WTC11 (cell line): ENCODE results near the gene TSHZ3. TPM values are rescaled to one million over a fixed set of nuclear protein-coding genes. Genes with fewer than 3 reads are reported as not detected.

ENCODE experiments used
- ATAC-seq: fragments of 200-7000 bp; cut with Tn5 transposase; 2 replicates; pipeline ENCODE4 v1.10.0; 2021; ENCODE audit warnings: mild to moderate bottlenecking, moderate library complexity
- CTCF ChIA-PET: fragments of 300-600 bp; sonication (Branson Sonifier 250); formaldehyde crosslinking; loops from one replicate; lab custom pipeline; 2021; ENCODE audit warnings: antibody characterized with exemption; lab: Charles Lee
- POLR2A ChIA-PET: fragments of 350-600 bp; sonication (Branson Sonifier 250); formaldehyde crosslinking; loops from one replicate; lab custom pipeline; 2021; ENCODE audit warnings: antibody characterized with exemption; lab: Charles Lee
- DNase-seq: peaks from one replicate; pipeline ENCODE4 v3.0.0; 2021; ENCODE audit warnings: low spot score
- H3K27ac Mint-ChIP-seq: 2 replicates; pipeline ENCODE4 v1.8.0; 2021; ENCODE audit warnings: mixed read lengths
- H3K27me3 Mint-ChIP-seq: 2 replicates; pipeline ENCODE4 v1.8.0; 2021; ENCODE audit warnings: low read depth, mild to moderate bottlenecking, moderate library complexity, mixed read lengths
- H3K36me3 Mint-ChIP-seq: 2 replicates; pipeline ENCODE4 v1.8.0; 2021; ENCODE audit warnings: mixed read lengths
- H3K4me1 Mint-ChIP-seq: 2 replicates; pipeline ENCODE4 v1.8.0; 2022; ENCODE audit warnings: mixed read lengths
- H3K4me3 Mint-ChIP-seq: 2 replicates; pipeline ENCODE4 v1.8.0; 2021; ENCODE audit warnings: mild to moderate bottlenecking, moderate library complexity, mixed read lengths
- H3K9me3 Mint-ChIP-seq: 2 replicates; pipeline ENCODE4 v1.8.0; 2021; ENCODE audit warnings: mixed read lengths
- FOXK1 ChIP-seq: sonication (generic); formaldehyde crosslinking; IDR thresholded peaks from 2 replicates; pipeline ENCODE4 v1.8.0; 2022; ENCODE audit warnings: mild to moderate bottlenecking, moderate library complexity, missing genetic modification reagents
- JUN ChIP-seq: sonication (generic); formaldehyde crosslinking; IDR thresholded peaks from 2 replicates; pipeline ENCODE4 v1.8.0; 2023; ENCODE audit warnings: mild to moderate bottlenecking, missing genetic modification reagents
- MXD4 ChIP-seq: fragments of 250-450 bp; sonication (Bioruptor Pico); IDR thresholded peaks from 2 replicates; pipeline ENCODE4 v1.8.0; 2021; ENCODE audit warnings: mild to moderate bottlenecking, moderate library complexity, borderline replicate concordance
- NFATC4 ChIP-seq: fragments of 250-450 bp; sonication (Bioruptor Pico); IDR thresholded peaks from 2 replicates; pipeline ENCODE4 v1.9.0; 2021; ENCODE audit warnings: mild to moderate bottlenecking
- NFE2L1 ChIP-seq: sonication (generic); formaldehyde crosslinking; IDR thresholded peaks from 2 replicates; pipeline ENCODE4 v1.8.1; 2023; ENCODE audit warnings: missing genetic modification reagents
- NR3C1 ChIP-seq: sonication (generic); formaldehyde crosslinking; conservative IDR thresholded peaks from 2 replicates; pipeline ENCODE4 v1.8.1; 2023; ENCODE audit warnings: low read depth, mild to moderate bottlenecking, missing genetic modification reagents
- TEAD1 ChIP-seq: sonication (generic); formaldehyde crosslinking; IDR thresholded peaks from 2 replicates; pipeline ENCODE4 v1.8.0; 2022; ENCODE audit warnings: mild to moderate bottlenecking, missing genetic modification reagents
- TEAD4 ChIP-seq: sonication (generic); formaldehyde crosslinking; IDR thresholded peaks from 2 replicates; pipeline ENCODE4 v1.8.0; 2022; ENCODE audit warnings: mild to moderate bottlenecking, missing genetic modification reagents
- TP53 ChIP-seq: sonication (generic); formaldehyde crosslinking; IDR thresholded peaks from 2 replicates; pipeline ENCODE4 v1.8.1; 2023; ENCODE audit warnings: mild to moderate bottlenecking, missing genetic modification reagents
- ZNF219 ChIP-seq: sonication (generic); formaldehyde crosslinking; IDR thresholded peaks from 2 replicates; pipeline ENCODE4 v1.8.0; 2023; ENCODE audit warnings: missing genetic modification reagents, mild to moderate bottlenecking, borderline replicate concordance
- ZNF232 ChIP-seq: sonication (generic); formaldehyde crosslinking; IDR thresholded peaks from 2 replicates; pipeline ENCODE4 v1.8.0; 2022; ENCODE audit warnings: mild to moderate bottlenecking, missing genetic modification reagents
- ZNF423 ChIP-seq: fragments of 250-450 bp; sonication (Bioruptor Pico); IDR thresholded peaks from 2 replicates; pipeline ENCODE4 v2.1.2; 2022; ENCODE audit warnings: mild to moderate bottlenecking, moderate library complexity
- total RNA-seq: library from RNA; stranded (reverse); gene quantifications from 3 replicates; pipeline ENCODE4 v1.2.3, GENCODE V29; 2021
- TF ChIP-seq, protein P1 (sequence below): sonication (generic); formaldehyde crosslinking; conservative IDR thresholded peaks from 2 replicates; pipeline ENCODE4 v1.8.1; 2023; ENCODE audit warnings: mild to moderate bottlenecking, low read depth, missing genetic modification reagents, moderate library complexity
- TF ChIP-seq, protein P2 (sequence below): fragments of 200-600 bp; IDR thresholded peaks from 2 replicates; pipeline ENCODE4 v1.8.0; 2022; ENCODE audit warnings: antibody characterized with exemption
- TF ChIP-seq, protein P3 (sequence below): sonication (generic); formaldehyde crosslinking; IDR thresholded peaks from 2 replicates; pipeline ENCODE4 v1.8.1; 2022; ENCODE audit warnings: missing genetic modification reagents, borderline replicate concordance
- TF ChIP-seq, protein P4 (sequence below): sonication (generic); formaldehyde crosslinking; IDR thresholded peaks from 2 replicates; pipeline ENCODE4 v1.8.1; 2022; ENCODE audit warnings: low read depth, missing genetic modification reagents, borderline replicate concordance
- TF ChIP-seq, protein P5 (sequence below): fragments of 250-450 bp; sonication (Bioruptor Pico); conservative IDR thresholded peaks from 2 replicates; pipeline ENCODE4 v1.9.0; 2021; ENCODE audit warnings: mild to moderate bottlenecking

TSHZ3 gene
- total RNA-seq, 1 experiment from 2014 or later = 21.4 TPM

DNA sequence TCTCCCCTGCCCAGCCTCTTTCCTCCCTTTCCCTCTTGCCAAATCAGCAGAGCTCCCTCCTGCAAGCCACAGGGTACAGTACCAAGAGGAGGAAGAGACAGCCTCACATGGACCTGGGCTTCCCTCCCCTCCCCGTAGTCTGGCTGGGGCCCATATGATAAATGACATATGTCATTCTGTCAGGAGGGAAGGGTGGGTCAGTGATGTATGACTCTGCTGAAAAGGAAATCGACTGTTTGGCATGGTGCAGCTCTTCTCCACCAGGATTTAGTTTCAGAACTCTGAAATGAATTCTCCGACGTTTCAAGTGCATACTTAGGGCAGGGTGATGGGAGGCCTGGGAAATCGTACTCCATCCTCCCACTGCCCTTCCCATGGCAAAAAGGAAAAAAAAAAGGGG is 9.8 kb downstream of the TSHZ3 start (continued):
- TF ChIP-seq, protein P1, sequence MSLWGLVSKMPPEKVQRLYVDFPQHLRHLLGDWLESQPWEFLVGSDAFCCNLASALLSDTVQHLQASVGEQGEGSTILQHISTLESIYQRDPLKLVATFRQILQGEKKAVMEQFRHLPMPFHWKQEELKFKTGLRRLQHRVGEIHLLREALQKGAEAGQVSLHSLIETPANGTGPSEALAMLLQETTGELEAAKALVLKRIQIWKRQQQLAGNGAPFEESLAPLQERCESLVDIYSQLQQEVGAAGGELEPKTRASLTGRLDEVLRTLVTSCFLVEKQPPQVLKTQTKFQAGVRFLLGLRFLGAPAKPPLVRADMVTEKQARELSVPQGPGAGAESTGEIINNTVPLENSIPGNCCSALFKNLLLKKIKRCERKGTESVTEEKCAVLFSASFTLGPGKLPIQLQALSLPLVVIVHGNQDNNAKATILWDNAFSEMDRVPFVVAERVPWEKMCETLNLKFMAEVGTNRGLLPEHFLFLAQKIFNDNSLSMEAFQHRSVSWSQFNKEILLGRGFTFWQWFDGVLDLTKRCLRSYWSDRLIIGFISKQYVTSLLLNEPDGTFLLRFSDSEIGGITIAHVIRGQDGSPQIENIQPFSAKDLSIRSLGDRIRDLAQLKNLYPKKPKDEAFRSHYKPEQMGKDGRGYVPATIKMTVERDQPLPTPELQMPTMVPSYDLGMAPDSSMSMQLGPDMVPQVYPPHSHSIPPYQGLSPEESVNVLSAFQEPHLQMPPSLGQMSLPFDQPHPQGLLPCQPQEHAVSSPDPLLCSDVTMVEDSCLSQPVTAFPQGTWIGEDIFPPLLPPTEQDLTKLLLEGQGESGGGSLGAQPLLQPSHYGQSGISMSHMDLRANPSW (CRISPR knock-in tag) = no peak
- TF ChIP-seq ZNF219 (CRISPR knock-in tag) (no peak), NFATC4 (CRISPR knock-in tag) (no peak), JUN (no peak), NFE2L1 (CRISPR knock-in tag) (no peak), FOXK1 (CRISPR knock-in tag) (no peak), TP53 (CRISPR knock-in tag) (no peak)
- TF ChIP-seq, protein P2, sequence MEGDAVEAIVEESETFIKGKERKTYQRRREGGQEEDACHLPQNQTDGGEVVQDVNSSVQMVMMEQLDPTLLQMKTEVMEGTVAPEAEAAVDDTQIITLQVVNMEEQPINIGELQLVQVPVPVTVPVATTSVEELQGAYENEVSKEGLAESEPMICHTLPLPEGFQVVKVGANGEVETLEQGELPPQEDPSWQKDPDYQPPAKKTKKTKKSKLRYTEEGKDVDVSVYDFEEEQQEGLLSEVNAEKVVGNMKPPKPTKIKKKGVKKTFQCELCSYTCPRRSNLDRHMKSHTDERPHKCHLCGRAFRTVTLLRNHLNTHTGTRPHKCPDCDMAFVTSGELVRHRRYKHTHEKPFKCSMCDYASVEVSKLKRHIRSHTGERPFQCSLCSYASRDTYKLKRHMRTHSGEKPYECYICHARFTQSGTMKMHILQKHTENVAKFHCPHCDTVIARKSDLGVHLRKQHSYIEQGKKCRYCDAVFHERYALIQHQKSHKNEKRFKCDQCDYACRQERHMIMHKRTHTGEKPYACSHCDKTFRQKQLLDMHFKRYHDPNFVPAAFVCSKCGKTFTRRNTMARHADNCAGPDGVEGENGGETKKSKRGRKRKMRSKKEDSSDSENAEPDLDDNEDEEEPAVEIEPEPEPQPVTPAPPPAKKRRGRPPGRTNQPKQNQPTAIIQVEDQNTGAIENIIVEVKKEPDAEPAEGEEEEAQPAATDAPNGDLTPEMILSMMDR = no peak

DNA sequence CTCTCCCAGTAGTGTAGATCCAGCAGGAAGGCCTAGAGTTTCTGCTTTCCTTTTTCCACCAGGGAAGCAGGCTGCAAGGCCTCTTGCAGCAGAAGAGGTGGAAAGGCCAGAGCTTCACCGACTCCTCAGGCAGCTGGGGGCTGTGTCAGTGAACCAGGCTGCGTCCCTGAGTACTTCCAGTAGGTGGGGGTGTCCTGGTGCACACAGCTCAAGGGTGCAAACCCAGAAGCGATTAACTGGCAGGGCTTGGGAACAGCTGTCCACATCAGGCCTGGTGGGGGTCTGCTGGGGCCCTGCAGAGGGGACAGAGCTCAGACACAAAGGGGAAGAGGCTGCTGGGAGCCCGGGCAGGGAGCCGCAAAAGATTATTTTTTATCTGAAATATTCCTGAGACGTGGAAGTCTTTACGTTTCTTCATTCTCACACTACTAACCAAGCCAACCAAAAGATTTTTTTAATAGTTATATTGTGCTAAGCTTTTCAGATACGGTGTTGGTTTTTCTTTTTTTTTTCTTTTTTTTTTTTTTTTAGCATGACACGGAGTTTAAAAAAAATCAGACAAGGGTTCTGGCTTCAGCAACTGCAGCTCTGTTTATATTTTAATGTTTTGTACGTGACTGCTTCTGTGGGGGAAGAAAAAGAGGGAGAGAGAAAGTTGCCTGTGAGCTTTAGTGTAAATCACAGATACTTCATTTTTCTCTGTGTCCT is 11.0 kb downstream of the TSHZ3 start:
- peak; percentile 89 for ATAC-seq
- peak overlapping the region; percentile 27; the same call in 1 of the 2 replicates for H3K4me3 Mint-ChIP-seq

DNA sequence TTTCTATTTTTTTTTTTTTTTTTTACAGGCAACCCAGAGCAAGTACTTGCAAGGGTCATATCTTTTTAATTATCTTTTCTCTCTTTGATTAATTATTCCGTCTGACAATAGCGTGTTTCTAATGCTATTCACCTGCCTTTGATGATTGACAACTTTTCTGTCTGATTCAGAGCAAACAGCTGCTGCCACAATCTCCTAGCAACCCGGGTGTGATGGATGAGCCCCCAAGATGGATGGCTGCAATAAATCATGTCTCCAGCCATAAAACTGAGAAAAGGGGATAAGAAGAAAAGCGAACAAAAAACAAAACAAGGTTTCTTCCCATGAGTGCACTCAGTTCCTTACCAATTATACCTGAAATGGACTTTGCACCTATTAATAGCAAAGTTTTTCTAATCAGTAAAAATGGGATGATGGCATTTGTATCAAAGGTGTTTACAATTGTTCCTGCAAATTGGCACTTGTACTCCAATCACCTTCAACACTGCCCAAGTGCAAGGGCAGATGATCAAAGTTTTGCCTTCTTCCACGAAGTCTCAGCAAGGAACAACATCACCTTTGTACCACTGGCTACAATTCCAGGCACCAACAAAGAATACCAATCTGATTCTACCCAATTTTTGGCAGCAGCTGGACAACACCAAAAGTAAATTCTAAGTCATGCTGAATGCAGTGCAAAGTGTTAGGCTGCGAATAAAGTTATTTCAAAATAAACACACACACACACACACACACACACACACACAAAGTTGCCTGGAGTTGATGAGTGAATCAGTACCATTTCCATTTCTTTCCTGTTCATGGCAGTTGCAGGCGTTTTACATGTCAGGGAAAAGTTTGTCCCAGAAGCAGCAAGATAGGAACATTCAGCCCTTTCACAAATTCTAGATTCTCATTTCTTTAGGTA is 12.0 kb downstream of the TSHZ3 start:
- Mint-ChIP-seq H3K27ac (peak overlapping the region; percentile 4), H3K4me3 (no peak overlapping the region), H3K36me3 (peaks cover 12% of the 10 kb centered on the region), H3K9me3 (no peaks in the 10 kb centered on the region), H3K4me1 (peaks cover 88% of the 10 kb centered on the region), H3K27me3 (no peaks in the 10 kb centered on the region)
- ATAC-seq (no peak), DNase-seq (no peak)
- POLR2A ChIA-PET = interaction anchor here (0.6 to 0.7 kb wide), 2 partner anchors 18 to 54 kb away, joined by 3 to 4 read pairs; no protein-coding TSS in a partner anchor
- CTCF ChIA-PET = interaction anchor here (0.6 to 4.3 kb wide), 23 partner anchors 7 to 887 kb away, joined by 3 to 34 read pairs (median 4); partner anchors contain the start of gene TSHZ3
- TF ChIP-seq NR3C1 (CRISPR knock-in tag) (no peak), TEAD1 (CRISPR knock-in tag) (no peak), MXD4 (CRISPR knock-in tag) (no peak), TP53 (CRISPR knock-in tag) (no peak), TEAD4 (CRISPR knock-in tag) (no peak), ZNF219 (CRISPR knock-in tag) (no peak)
- TF ChIP-seq, protein P3, sequence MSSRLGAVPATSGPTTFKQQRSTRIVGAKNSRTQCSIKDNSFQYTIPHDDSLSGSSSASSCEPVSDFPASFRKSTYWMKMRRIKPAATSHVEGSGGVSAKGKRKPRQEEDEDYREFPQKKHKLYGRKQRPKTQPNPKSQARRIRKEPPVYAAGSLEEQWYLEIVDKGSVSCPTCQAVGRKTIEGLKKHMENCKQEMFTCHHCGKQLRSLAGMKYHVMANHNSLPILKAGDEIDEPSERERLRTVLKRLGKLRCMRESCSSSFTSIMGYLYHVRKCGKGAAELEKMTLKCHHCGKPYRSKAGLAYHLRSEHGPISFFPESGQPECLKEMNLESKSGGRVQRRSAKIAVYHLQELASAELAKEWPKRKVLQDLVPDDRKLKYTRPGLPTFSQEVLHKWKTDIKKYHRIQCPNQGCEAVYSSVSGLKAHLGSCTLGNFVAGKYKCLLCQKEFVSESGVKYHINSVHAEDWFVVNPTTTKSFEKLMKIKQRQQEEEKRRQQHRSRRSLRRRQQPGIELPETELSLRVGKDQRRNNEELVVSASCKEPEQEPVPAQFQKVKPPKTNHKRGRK (CRISPR knock-in tag) = no peak
- TF ChIP-seq, protein P4, sequence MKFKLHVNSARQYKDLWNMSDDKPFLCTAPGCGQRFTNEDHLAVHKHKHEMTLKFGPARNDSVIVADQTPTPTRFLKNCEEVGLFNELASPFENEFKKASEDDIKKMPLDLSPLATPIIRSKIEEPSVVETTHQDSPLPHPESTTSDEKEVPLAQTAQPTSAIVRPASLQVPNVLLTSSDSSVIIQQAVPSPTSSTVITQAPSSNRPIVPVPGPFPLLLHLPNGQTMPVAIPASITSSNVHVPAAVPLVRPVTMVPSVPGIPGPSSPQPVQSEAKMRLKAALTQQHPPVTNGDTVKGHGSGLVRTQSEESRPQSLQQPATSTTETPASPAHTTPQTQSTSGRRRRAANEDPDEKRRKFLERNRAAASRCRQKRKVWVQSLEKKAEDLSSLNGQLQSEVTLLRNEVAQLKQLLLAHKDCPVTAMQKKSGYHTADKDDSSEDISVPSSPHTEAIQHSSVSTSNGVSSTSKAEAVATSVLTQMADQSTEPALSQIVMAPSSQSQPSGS (CRISPR knock-in tag) = no peak
- TF ChIP-seq, protein P5, sequence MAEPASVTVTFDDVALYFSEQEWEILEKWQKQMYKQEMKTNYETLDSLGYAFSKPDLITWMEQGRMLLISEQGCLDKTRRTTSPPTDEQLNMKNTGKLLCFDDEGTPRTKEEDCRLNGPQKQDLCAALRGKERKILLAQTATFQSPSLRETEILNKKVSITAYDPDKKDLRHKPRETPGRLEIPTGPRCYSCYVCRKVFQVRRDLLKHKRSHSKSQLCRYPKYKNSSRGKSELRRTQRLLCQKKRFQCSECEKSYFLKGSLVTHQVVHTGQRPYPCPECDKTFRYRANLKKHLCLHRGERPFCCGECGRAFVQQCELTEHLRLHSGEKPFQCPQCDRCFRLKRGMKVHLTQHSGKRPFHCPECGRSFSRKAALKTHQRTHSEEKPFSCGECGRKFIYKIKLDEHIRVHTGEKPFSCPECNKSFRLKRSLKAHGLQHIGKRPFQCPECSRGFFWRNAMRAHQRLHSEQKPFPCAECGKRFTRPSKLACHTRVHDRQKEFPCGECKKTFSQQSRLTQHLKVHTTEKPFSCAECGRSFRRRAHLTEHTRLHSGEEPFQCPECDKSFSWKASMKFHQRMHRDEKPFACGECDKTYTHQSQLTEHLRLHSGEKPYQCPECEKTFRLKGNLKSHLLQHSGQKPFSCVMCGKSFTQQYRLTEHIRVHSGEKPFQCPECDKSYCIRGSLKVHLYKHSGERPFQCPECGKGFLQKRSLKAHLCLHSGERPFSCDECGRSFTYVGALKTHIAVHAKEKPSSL (CRISPR knock-in tag) = no peak

More for the DNA sequence above, 11.0 kb downstream of the TSHZ3 start:
- POLR2A ChIA-PET = no interaction called here
- CTCF ChIA-PET = interaction anchor here (0.5 to 4.3 kb wide), 29 partner anchors 8 to 886 kb away, joined by 3 to 34 read pairs (median 4); partner anchors contain the start of gene TSHZ3
- H3K27me3 Mint-ChIP-seq = no peaks in the 10 kb centered on the region
- DNase-seq = peak; percentile 79
- peak overlapping the region; percentile 4 for H3K27ac Mint-ChIP-seq
- H3K4me1 Mint-ChIP-seq = peaks cover 89% of the 10 kb centered on the region
- H3K9me3 Mint-ChIP-seq = no peaks in the 10 kb centered on the region
- peak; percentile 15; the same call in 1 of the 2 replicates for TF ChIP-seq ZNF423 (CRISPR knock-in tag)
- no peak for TF ChIP-seq ZNF232 (CRISPR knock-in tag)
- TF ChIP-seq, protein P2 = peak; percentile 56
- peaks cover 12% of the 10 kb centered on the region for H3K36me3 Mint-ChIP-seq
